H1 (cell line): ENCODE results near the gene ARSB.

Source experiments
- CHD2 ChIP-seq: IDR thresholded peaks from 2 replicates; pipeline ENCODE4 v1.6.1; 2012; ENCODE audit warnings: low read length, improper control_type of control experiment
- CTCF ChIP-seq, 3 experiments: IDR thresholded peaks; 1 replicate in 2 of 3; 2 replicates in 1 of 3; pipeline versions ENCODE4 v1.5.1 to v1.6.1; 2011; ENCODE audit warnings: low read length in 3 of 3, mild to moderate bottlenecking in 3 of 3, inconsistent platforms in 2 of 3, low read depth in 1 of 3, moderate library complexity in 1 of 3; ENCODE audit not compliant: insufficient read depth in 1 of 3; ENCODE audit errors: control extremely low read depth in 1 of 3
- JUN ChIP-seq: IDR thresholded peaks from 2 replicates; pipeline ENCODE4 v1.6.1; 2011; ENCODE audit warnings: low read depth, mild to moderate bottlenecking, improper control_type of control experiment, low read length
- MAFK ChIP-seq: IDR thresholded peaks from 2 replicates; pipeline ENCODE4 v1.6.1; 2012; ENCODE audit warnings: low read depth, mild to moderate bottlenecking, improper control_type of control experiment, low read length
- RAD21 ChIP-seq, 2 experiments: IDR thresholded peaks in 1 of 2; conservative IDR thresholded peaks in 1 of 2; 2 replicates each; pipeline ENCODE4 v1.6.1; 2011; ENCODE audit warnings: low read depth in 2 of 2, low read length in 2 of 2, improper control_type of control experiment in 1 of 2, inconsistent platforms in 1 of 2, mild to moderate bottlenecking in 1 of 2, moderate library complexity in 1 of 2
- SIX5 ChIP-seq: IDR thresholded peaks from 2 replicates; pipeline ENCODE4 v1.6.1; 2011; ENCODE audit warnings: mild to moderate bottlenecking, low read depth, low read length
- SP1 ChIP-seq: IDR thresholded peaks from 2 replicates; pipeline ENCODE4 v1.6.1; 2011; ENCODE audit warnings: low read depth, low read length
- YY1 ChIP-seq: IDR thresholded peaks from 2 replicates; pipeline ENCODE4 v1.6.1; 2011; ENCODE audit warnings: low read depth, mild to moderate bottlenecking, low read length
- ZNF274 ChIP-seq: IDR thresholded peaks from 2 replicates; pipeline ENCODE4 v1.7.0; 2012; ENCODE audit warnings: low read length, borderline replicate concordance; ENCODE audit errors: extremely low read depth

GRCh38 chr5:78912811-78913210 lies 72.3 kb downstream of the ARSB start:
- TF ChIP-seq JUN (no peak), CTCF (IDR thresholded peaks at IDR 0.05; ENCODE audit: control extremely low read depth in 1 of 3, insufficient read depth in 1 of 3, low read depth in 1 of 3, low read length in 3 of 3) (no peak), MAFK (no peak), YY1 (no peak), SP1 (no peak), ZNF274 (no peak), CHD2 (no peak), RAD21 (IDR thresholded peaks at IDR 0.05 in 1 of 2, conservative IDR thresholded peaks at IDR 0.05 in 1 of 2; ENCODE audit: low read depth in 2 of 2, low read length in 2 of 2) (no peak), SIX5 (no peak)
